H1 (cell line): Measurements from ENCODE around the gene SND1. TPM values are rescaled to one million over a fixed set of nuclear protein-coding genes. Genes with fewer than 3 reads are reported as not detected.

Experiments
- BACH1 ChIP-seq: IDR thresholded peaks from 2 replicates; pipeline ENCODE4 v1.6.1; 2012; ENCODE audit warnings: low read length, improper control_type of control experiment
- BCL11A ChIP-seq, 2 experiments: IDR thresholded peaks; one replicate each; pipeline ENCODE4 v1.6.1; 2011; ENCODE audit warnings: low read depth in 2 of 2, low read length in 2 of 2, mild to moderate bottlenecking in 2 of 2
- GTF2F1 ChIP-seq: IDR thresholded peaks from 2 replicates; pipeline ENCODE4 v1.6.1; 2012; ENCODE audit warnings: low read depth, low read length, improper control_type of control experiment, borderline replicate concordance
- MAFK ChIP-seq: IDR thresholded peaks from 2 replicates; pipeline ENCODE4 v1.6.1; 2012; ENCODE audit warnings: low read depth, mild to moderate bottlenecking, improper control_type of control experiment, low read length
- RFX5 ChIP-seq: IDR thresholded peaks from 2 replicates; pipeline ENCODE4 v1.6.1; 2011; ENCODE audit warnings: low read depth, low read length, improper control_type of control experiment, borderline replicate concordance
- SIN3A ChIP-seq, 2 experiments: IDR thresholded peaks in 1 of 2; conservative IDR thresholded peaks in 1 of 2; 2 replicates each; pipeline ENCODE4 v1.6.1; 2011 to 2012; ENCODE audit warnings: low read length in 2 of 2, improper control_type of control experiment in 1 of 2, low read depth in 1 of 2, mild to moderate bottlenecking in 1 of 2
- TCF12 ChIP-seq: IDR thresholded peaks from 2 replicates; pipeline ENCODE4 v1.6.1; 2011; ENCODE audit warnings: low read depth, mild to moderate bottlenecking, low read length
- polyA plus RNA-seq, 7 experiments: library from polyadenylated mRNA; depleted of rRNA in 3 of 7; stranded (reverse) in 5 of 7; unstranded in 2 of 7; fragments of >200 nt in 5 of 7; fragments of 200-250 nt in 2 of 7; gene quantifications; 1 replicate in 5 of 7; 2 replicates in 1 of 7; 4 replicates in 1 of 7; pipeline versions ENCODE4 v1.2.1 to v1.2.3, GENCODE V29; 2011 to 2013; ENCODE audit warnings: missing spikeins in 2 of 7, mixed read lengths in 2 of 7
- total RNA-seq: library from RNA; stranded (reverse); fragmentation: NEBNext Ultra II Directional; extraction: Animal tissue kit (Norgen Biotek cat#: 25700); gene quantifications from 2 replicates; pipeline ENCODE4 v1.2.1, GENCODE V29; 2021
- TF ChIP-seq, protein P1 (sequence below): fragments of 300-600 bp; sonication (generic); IDR thresholded peaks from 2 replicates; pipeline ENCODE4 v1.7.1; 2012; ENCODE audit warnings: low read length, moderate library complexity, mild to moderate bottlenecking, inconsistent platforms; ENCODE audit not compliant: insufficient replicate concordance

The SND1 gene
- total and polyA plus RNA-seq, 2 of the 8 experiments (the other 6 are each of a cell fraction or from before 2014, with no cell fraction given), result 122 to 290 TPM

- TF ChIP-seq, protein P1, sequence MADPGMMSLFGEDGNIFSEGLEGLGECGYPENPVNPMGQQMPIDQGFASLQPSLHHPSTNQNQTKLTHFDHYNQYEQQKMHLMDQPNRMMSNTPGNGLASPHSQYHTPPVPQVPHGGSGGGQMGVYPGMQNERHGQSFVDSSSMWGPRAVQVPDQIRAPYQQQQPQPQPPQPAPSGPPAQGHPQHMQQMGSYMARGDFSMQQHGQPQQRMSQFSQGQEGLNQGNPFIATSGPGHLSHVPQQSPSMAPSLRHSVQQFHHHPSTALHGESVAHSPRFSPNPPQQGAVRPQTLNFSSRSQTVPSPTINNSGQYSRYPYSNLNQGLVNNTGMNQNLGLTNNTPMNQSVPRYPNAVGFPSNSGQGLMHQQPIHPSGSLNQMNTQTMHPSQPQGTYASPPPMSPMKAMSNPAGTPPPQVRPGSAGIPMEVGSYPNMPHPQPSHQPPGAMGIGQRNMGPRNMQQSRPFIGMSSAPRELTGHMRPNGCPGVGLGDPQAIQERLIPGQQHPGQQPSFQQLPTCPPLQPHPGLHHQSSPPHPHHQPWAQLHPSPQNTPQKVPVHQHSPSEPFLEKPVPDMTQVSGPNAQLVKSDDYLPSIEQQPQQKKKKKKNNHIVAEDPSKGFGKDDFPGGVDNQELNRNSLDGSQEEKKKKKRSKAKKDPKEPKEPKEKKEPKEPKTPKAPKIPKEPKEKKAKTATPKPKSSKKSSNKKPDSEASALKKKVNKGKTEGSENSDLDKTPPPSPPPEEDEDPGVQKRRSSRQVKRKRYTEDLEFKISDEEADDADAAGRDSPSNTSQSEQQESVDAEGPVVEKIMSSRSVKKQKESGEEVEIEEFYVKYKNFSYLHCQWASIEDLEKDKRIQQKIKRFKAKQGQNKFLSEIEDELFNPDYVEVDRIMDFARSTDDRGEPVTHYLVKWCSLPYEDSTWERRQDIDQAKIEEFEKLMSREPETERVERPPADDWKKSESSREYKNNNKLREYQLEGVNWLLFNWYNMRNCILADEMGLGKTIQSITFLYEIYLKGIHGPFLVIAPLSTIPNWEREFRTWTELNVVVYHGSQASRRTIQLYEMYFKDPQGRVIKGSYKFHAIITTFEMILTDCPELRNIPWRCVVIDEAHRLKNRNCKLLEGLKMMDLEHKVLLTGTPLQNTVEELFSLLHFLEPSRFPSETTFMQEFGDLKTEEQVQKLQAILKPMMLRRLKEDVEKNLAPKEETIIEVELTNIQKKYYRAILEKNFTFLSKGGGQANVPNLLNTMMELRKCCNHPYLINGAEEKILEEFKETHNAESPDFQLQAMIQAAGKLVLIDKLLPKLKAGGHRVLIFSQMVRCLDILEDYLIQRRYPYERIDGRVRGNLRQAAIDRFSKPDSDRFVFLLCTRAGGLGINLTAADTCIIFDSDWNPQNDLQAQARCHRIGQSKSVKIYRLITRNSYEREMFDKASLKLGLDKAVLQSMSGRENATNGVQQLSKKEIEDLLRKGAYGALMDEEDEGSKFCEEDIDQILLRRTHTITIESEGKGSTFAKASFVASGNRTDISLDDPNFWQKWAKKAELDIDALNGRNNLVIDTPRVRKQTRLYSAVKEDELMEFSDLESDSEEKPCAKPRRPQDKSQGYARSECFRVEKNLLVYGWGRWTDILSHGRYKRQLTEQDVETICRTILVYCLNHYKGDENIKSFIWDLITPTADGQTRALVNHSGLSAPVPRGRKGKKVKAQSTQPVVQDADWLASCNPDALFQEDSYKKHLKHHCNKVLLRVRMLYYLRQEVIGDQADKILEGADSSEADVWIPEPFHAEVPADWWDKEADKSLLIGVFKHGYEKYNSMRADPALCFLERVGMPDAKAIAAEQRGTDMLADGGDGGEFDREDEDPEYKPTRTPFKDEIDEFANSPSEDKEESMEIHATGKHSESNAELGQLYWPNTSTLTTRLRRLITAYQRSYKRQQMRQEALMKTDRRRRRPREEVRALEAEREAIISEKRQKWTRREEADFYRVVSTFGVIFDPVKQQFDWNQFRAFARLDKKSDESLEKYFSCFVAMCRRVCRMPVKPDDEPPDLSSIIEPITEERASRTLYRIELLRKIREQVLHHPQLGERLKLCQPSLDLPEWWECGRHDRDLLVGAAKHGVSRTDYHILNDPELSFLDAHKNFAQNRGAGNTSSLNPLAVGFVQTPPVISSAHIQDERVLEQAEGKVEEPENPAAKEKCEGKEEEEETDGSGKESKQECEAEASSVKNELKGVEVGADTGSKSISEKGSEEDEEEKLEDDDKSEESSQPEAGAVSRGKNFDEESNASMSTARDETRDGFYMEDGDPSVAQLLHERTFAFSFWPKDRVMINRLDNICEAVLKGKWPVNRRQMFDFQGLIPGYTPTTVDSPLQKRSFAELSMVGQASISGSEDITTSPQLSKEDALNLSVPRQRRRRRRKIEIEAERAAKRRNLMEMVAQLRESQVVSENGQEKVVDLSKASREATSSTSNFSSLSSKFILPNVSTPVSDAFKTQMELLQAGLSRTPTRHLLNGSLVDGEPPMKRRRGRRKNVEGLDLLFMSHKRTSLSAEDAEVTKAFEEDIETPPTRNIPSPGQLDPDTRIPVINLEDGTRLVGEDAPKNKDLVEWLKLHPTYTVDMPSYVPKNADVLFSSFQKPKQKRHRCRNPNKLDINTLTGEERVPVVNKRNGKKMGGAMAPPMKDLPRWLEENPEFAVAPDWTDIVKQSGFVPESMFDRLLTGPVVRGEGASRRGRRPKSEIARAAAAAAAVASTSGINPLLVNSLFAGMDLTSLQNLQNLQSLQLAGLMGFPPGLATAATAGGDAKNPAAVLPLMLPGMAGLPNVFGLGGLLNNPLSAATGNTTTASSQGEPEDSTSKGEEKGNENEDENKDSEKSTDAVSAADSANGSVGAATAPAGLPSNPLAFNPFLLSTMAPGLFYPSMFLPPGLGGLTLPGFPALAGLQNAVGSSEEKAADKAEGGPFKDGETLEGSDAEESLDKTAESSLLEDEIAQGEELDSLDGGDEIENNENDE, result no peak
- TF ChIP-seq BACH1, result no peak
- TF ChIP-seq MAFK, result no peak
- no peak for TF ChIP-seq GTF2F1
- TF ChIP-seq BCL11A (IDR thresholded peaks at IDR 0.05; ENCODE audit: low read depth in 2 of 2, low read length in 2 of 2), result no peak
- no peak for TF ChIP-seq RFX5
- no peak for TF ChIP-seq TCF12
- no peak for TF ChIP-seq SIN3A (conservative IDR thresholded peaks at IDR 0.05 in 1 of 2, IDR thresholded peaks at IDR 0.05 in 1 of 2; ENCODE audit: low read depth in 1 of 2, low read length in 2 of 2)
Observed at GRCh38 chr7:128014811-128015210, 362.8 kb downstream of the SND1 start (continued).
